Cardiac fibroblast (primary cell): ENCODE data around the gene PAIP2.

Source experiments
- DNase-seq, 2 donors: peaks; one replicate each; pipeline versions ENCODE4 v3.0.0 to v3.0.0-alpha.2; 2010; ENCODE audit warnings: low read depth in 2 of 2
- H3K4me3 ChIP-seq, 2 donors: replicated peaks in 1 of 2; 1 replicate in 1 of 2; 2 replicates in 1 of 2; pipeline ENCODE4 v1.5.1; 2011; ENCODE audit warnings: low read depth in 2 of 2, low read length in 2 of 2, mild to moderate bottlenecking in 2 of 2, moderate library complexity in 1 of 2
- TF ChIP-seq, protein P1 (sequence below): IDR thresholded peaks from one replicate; pipeline ENCODE4 v1.5.1; 2011; ENCODE audit warnings: low read depth, mild to moderate bottlenecking, low read length, inconsistent platforms

The PAIP2 gene

DNA sequence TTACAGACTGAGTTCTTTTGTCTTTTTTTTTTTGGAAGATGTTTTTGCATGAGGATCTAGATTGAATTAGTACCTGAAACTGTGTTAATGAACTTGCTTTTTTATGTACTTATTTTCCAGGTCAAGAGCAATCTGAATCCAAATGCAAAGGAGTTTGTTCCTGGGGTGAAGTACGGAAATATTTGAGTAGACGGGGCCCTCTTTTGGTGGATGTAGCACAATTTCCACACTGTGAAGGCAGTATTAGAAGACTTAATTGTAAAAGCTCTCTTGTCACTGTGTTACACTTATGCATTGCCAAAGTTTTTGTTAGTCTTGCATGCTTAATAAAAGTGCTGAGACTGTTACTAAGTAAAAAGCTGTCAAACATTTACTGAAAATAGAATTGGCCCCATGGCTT is 27.0 kb downstream of the PAIP2 start:
- TF ChIP-seq, protein P1, sequence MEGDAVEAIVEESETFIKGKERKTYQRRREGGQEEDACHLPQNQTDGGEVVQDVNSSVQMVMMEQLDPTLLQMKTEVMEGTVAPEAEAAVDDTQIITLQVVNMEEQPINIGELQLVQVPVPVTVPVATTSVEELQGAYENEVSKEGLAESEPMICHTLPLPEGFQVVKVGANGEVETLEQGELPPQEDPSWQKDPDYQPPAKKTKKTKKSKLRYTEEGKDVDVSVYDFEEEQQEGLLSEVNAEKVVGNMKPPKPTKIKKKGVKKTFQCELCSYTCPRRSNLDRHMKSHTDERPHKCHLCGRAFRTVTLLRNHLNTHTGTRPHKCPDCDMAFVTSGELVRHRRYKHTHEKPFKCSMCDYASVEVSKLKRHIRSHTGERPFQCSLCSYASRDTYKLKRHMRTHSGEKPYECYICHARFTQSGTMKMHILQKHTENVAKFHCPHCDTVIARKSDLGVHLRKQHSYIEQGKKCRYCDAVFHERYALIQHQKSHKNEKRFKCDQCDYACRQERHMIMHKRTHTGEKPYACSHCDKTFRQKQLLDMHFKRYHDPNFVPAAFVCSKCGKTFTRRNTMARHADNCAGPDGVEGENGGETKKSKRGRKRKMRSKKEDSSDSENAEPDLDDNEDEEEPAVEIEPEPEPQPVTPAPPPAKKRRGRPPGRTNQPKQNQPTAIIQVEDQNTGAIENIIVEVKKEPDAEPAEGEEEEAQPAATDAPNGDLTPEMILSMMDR = no peak
- DNase-seq = peak in 1 of 2 donors; percentile 28
- no peak overlapping the region for H3K4me3 ChIP-seq

DNA sequence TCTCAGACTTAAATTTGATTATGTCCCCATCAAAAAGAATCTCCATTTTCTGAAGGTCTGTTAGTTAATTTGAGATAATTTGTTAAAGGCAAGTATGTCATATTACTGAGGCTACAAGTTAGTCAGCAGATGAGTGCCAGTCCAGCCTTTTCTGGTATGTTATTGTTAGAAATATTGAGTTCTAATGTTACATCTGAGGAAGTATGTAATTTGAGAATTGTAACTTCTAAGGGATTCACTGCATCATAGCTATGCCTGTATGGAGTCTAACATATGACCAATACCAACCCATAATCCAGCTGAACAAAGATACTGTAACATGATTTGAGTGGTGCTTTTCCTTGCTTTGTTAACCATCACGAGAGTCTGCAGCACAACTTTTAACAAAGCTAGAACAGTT is 27.5 kb downstream of the PAIP2 start:
- TF ChIP-seq, protein P1 = no peak
- H3K4me3 ChIP-seq = no peak overlapping the region
- peak in 1 of 2 donors; percentile 63 for DNase-seq

DNA sequence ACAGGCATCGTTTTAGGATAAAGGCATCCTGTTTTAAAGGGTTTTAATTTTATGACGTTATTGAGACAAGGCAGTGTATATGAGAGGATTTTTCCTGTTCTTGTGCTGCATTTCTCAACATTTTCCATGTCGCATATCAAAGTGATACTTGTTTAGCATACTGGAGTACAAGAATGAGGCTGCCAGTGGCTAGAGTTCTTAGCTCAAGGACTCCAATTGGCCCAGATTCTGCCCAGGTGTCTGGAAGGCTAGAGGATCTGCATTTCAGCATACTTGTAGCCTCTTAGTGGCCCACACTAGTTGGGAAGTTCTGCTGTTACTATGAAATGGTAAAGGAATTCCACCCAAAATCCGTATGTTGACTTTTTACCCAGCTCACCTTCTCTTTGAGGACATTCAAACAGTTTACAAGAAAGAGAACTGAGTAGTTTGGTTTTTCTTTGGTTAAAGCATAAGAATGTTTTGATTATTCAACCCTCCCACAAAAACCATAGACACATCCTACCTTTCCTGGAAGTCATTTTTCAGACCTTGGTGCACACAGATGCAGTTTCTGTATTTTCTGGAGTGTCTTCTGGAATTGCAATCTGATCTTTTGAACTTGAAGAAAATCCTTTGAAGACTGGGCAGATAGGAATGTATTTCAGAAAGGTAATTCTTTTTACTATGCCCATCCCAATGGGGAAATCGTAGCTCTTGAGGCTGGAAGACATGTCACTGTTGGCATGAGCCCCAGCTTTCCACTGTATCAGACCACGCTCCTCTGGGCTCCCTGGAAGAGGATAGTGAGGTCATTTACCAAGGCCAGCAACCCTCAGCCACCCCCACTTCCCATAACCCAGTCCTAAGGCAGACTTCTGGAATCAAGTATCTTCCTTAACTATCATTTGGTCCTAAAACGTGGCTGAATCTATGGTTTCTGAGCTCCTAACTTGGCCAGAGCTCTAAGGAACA is 30.1 kb downstream of the PAIP2 start:
- TF ChIP-seq, protein P1 = no peak
- H3K4me3 ChIP-seq = no peak overlapping the region
- no peak for DNase-seq

DNA sequence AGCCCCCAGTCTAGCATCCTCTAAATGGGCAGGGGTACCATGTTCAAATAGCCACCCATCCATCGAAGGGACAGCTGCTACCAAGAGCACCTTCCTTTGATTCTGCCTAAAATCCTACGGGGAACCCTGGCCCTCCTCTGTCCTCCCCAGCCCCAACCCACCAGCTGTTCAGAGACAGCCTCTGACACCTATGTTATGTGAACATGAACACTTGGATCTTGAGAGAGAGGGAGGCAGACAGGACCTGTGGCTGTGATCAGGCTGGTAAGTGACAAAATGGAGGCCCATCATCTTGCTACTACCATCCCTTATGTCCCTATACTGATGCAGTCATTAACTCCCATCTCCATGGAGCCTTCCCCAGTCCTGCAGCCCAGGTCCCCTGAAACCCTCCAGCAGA is 33.3 kb downstream of the PAIP2 start:
- DNase-seq = no peak
- TF ChIP-seq, protein P1 = no peak
- H3K4me3 ChIP-seq = no peak overlapping the region

DNA sequence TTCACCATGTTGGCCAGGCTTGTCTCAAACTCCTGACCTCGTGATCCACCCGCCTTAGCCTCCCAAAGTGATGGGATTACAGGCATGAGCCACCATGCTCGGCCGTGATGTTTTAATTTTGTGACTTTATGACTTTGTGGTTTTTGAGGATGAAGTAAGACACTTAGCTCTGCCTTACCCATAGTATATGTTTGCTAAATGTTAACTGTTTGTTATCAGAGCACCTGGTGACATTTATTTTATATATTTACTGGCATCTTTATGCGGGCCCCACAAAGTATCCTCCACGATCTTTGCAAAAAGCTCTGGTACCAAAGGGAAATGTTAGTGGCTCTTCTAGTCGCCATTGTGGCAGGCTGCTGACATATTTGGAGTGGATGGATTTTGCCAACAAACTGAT is 34.7 kb downstream of the PAIP2 start:
- TF ChIP-seq, protein P1 = no peak
- H3K4me3 ChIP-seq = no peak overlapping the region
- no peak for DNase-seq

DNA sequence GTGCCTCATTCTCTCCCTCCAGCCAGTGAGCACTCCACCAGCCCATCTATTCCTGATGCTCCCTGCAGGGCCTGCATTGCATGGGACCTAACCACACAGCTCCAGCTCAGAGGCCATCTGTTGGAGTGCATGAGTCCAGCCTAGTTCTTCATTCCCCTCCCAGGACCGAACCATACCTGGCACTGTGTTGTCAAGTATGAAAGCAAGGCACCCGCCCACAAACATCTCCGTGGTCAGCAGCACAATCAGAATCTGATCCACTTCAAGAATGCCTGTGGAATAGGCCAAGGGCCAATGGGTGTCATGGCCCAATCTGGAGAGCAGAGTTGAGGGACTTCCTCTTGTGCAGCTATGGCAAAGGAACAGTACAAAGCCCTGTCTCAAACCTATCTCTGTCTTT is 35.6 kb downstream of the PAIP2 start:
- H3K4me3 ChIP-seq = no peak overlapping the region
- no peak for DNase-seq
- TF ChIP-seq, protein P1 = no peak
